GM19463 (cell line): Measurements from ENCODE around the gene INTS1.
A peak's percentile ranks its signal among the peaks of the same experiment; 100 is the strongest.

Source experiments
- ATAC-seq: cut with Tn5 transposase; IDR thresholded peaks from one replicate; pipeline ENCODE4 v1.9.1; 2021; ENCODE audit warnings: mild to moderate bottlenecking, moderate library complexity; ENCODE audit not compliant: unreplicated experiment

Gene INTS1

DNA sequence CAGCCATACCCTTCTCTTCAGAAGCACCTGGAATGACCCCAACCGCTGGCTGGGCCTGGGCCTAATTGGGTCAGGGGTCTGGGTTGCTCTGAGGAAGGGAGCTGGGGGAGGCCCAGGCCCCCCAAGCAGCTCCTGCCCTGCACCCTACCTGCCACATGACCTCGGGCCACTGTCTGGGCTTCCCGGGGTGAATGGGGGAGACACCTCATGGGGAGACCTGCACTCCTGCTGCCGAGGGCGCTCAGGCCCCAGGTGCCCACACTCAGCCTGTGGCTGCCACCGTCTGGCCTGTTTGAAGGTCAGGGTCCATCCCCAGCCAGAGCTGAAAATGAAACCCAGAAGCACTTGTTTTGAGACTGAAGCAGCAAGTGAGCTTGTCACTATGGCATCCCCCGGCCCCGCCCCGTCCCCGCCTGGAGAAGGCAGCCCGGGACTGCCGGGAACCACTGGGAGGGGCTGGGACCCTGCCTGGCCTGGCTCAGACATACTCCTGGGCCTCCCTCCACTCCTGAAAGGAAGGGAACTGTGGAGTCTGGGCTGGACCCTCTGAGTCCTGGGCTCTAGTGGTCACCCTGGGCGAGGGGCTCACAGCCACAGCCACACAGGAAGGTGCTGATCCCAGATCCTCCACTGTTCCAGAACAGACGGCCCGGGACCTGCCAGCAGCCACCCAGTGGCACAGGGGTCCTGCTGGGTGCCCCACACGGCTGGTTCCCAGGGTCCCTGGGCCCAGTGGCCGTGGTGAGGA is 37.5 kb downstream of the INTS1 start:
- ATAC-seq = no peak

- no peak for ATAC-seq
These were observed 39.5 kb downstream of the INTS1 start for GRCh38 chr7:1464694-1465093.

GRCh38 chr7:1463676-1464223 is 40.4 kb downstream of the INTS1 start:
- no peak for ATAC-seq

GRCh38 chr7:1461646-1462375 is 42.4 kb downstream of the INTS1 start:
- ATAC-seq = no peak

DNA sequence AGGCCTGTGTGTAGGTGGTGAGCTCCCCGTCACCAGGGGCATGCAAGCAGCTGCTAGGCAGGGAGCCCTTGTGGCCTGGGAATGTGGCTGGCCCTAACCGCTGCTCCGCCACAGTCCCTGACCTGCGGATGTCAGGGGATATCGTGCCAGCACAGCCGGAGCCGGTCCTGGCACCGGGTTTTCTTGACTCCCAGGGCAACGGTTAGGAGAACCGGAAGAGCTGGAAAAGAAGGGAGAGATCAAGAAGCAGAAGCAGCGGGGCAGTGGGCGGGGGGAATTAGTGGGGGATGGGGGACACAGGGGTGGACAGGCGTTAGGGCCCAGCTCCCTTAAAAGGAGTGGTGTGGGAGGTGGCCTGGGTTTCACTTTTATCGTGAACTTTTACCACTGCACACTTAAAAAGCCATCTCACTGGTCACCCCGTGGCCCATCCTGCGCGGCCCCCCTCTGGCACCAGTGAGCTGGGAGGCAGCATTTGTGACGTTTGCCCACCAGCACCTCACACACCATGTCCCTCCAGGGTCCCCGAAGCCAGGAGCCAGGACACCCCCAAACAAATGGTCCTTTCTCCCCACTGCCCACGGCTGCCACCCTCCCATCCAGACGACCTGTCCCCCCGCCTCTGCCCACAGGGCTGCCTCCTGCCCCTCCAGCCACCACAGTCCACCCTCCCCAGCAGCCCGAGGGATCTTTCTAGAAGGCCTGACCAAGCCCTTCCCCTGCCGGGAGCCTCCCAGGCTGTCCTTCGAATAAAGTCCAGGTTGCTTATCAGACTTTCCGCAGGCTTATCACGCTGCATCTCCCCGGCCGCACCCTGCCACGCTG is 43.2 kb downstream of the INTS1 start:
- no peak for ATAC-seq

- no peak for ATAC-seq
These were observed 44.0 kb downstream of the INTS1 start for GRCh38 chr7:1459920-1460820.

- ATAC-seq = peak; percentile 95
These were observed 44.7 kb downstream of the INTS1 start for GRCh38 chr7:1459512-1459892.

DNA sequence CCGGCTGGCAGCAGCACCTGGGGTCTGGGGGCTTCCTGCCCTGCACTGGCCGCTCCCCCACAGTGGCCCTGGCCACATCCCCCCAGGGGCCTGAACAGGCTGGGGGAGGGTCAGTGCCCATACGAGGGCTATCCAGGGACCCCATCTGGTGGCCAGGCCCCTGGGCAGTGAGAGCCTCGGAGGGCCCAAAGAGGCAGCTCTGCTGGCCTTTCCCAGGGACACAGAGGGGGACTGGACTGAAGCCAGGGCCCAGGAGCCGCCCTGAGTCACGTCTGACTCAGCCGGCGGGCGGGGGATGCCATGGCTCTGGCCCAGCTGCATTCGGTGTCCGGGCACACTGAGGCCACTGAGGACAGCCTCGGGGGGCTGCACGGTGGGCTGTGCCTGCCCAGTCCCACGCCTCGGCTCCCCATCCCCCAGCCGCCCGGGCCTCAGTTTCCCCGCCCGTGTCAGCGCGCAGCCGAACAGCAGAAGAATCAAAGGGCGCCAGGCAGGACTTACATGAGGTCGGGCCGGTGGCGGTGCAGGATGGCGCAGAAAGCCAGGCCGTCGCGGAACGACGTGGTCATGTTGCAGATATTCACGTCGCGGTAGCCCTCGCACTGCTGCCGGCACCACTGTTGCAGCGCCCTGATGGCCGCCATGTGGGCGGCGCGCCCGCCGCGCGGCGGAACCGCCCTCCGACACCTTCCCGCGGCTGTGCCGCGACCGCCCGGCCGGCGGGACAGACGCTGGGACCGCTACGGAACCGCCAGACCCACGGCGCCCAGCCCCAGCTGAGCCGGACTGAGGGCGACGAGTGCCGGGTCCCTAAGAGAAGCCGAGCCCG is 45.3 kb downstream of the INTS1 start, which contains the start of gene MICALL2:
Gene MICALL2 (minus strand): TSS at position 788 of the 829 bp plus-strand sequence. CDS start 144 bp downstream, at position 644.
- peak; percentile 10 for ATAC-seq

DNA sequence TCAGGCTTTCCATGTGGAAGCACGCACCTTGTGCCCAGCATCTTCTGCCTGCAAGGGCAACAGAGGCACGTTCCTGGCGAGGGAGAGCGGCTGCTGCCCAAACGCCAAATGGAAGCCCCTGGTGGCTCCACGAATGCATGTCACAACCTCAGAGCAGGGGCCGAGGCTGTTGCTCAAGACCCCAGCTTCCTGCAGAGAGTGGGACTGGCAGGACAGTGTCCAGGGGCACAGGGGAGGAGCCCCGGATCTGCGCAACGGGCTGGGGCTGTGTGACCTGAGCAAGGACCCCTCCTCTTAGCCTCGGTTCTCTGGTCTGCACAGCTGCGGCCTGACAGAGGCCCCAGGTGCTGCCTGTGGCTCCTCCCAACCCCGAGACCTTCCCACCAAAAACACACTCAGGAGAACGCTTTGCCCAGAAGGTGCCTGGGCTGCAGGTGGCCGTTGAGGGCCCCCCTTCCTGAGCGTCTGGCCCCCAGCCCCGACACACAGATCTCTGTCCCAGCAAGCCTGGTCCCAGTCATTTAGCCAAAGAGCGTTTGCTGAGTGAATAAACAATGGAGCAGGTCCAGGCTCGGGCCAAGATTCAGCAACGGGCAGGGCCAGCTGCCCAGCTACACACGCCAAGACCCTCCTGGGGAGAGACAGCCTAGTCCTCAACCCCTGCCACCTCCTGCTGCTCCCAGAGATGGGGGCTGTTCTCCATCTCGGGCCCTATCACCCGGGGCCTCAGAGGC is 46.1 kb downstream of the INTS1 start:
- ATAC-seq = no peak

DNA sequence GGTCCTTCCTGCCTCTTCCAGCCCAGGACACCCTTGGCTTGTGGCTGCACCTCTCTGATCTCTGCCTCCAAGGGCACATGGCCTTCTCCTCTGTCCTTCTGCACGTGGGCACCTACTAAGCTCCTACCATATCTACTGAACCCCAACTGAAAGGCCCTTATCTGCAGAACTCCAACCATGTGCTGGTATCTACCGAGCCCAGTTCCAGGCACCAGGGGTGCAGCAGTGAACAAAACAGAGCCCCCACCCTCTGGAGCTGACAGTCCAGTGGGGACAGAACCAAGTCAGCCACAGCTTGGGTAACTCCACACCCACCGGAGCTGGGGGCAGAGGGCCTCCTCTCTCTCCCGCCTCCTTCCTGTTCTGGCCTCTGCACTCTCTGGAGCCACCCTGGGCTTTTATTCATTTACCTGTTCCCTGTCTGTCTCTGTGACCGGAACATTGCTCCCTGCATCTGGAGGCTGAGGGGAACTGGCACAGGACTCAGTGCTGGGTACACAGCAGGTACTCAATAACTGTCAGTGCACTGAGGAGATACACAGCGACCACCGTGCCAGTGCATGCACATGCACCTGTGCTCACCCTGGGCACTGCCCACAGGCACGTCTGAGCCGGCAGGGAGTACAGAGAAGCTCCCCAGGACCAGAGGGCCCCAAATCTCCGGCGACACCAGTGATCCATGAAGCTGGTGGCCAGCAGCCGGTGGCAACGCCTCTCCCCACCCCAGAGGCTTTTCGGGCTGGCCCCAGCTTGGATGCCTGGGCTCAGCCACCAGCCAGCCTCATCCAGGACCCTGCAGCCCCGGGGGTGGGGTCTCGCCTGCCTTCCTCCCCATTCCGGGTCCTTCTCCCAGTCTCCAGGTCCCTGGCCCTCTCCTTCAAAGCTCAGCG is 46.9 kb downstream of the INTS1 start:
- no peak for ATAC-seq

DNA sequence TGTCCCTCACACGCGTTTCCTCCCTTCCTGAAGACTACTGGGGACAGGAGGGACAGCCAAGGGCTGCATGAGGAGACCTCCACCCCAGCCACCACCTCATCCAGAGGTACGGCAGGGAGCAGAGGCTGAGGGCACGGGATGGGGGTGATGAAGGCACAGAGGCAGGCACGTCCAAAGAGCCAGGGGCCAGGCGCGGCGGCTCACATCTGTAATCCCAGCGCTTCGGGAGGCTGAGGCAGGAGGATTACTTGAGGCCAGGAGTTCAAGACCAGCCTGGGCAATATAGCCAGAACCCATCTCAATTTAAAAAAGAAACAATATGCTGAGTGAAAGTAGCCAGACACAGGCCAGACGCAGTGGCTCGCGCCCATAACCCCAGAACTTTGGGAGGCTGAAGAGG is 48.2 kb downstream of the INTS1 start:
- no peak for ATAC-seq

- no peak for ATAC-seq
These were observed 48.8 kb downstream of the INTS1 start for GRCh38 chr7:1455241-1455939.

- ATAC-seq = no peak
These were observed 49.6 kb downstream of the INTS1 start for GRCh38 chr7:1454542-1454941.

DNA sequence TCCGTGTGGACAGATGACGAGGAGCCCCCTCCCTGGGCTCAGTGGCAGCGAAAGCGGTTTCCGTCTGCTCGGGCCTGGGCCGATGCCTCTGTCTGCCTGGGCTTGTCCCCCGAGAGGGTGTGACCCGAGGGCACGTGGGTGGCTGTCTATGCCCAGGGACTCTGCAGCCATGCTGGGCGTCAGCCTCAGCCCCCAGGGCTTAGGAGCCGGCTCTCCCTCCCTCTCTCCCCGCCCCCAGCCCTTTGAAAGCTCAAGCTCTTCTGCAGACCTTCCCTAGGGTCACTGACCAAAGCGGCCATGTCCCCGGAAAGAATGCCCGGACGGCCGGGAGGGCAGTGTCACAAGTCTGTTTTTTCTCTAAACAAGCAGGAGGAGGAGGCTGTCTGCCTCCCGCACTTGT is 52.0 kb downstream of the INTS1 start:
- no peak for ATAC-seq

DNA sequence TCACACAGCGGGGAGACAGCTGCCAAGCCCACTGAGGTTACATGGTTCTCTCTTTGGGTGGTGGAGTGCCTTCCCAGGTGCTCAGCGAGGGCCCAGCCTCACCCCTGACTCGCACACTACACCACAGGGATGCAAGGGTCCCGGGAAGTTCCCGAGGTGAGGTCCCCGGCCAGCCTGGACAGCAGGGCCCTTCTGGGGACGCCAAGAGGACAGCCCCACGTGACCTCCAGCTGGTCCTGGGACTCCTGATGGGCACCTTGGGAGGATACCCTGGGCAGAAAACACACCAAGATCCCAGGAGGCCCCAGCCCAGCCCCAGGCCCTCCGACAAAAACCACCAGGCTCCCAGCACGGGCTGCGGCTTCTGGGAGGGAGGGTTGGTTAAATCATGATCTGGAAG is 53.2 kb downstream of the INTS1 start:
- no peak for ATAC-seq

DNA sequence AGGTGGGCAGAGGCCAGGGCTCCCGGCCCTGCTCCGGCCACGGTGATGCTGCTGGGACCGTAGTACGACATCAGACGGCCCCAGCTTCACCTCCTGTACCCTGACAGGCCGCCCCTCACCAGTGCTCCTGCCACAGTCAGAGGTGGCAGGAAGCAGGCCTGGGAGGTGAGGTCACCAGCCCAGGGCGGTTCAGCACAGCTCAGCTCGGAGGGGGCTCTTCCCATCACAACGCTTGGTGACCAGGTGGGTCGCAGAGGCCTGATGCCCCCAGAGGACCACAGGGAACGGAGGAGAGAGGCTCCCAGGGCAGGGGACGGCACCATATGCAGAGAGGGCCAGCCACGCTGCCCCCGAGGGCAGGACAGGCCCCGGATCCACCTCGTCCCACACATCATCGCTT is 53.8 kb downstream of the INTS1 start:
- ATAC-seq = no peak

DNA sequence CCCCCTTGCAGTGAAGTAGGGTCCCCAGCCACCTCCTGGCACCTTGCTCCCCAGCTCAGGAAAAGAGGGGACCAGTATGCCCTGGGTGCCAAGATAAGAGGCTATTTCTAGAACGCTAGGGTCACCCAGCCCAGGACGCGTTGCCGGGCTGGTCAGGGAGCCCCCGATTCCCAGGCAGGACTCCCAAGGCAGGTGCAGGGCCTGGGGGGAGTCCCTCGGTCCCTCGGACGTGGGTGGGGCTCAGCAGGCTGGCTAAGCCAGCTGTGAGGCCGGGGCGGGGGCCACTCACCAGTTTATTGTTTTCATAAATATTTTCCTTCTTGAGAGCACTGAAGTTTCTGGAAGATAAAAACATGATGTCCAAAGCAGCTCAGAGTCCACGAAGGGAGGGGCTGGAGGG is 54.2 kb downstream of the INTS1 start:
- ATAC-seq = no peak
